HG02798 (cell line): ENCODE results near the gene CDKL1.
"Not testable (repeated sequence)": the region's sequence is repeated elsewhere in the genome, so short reads cannot be mapped to it uniquely, and the experiment has no call there.

Experiments
- ATAC-seq: cut with Tn5 transposase; IDR thresholded peaks from one replicate; pipeline ENCODE4 v1.9.1; 2021; ENCODE audit warnings: mild to moderate bottlenecking; ENCODE audit not compliant: unreplicated experiment, poor library complexity

The CDKL1 gene

GRCh38 chr14:50389668-50390441, 6.8 kb downstream of the CDKL1 start:
- ATAC-seq = no peak

DNA sequence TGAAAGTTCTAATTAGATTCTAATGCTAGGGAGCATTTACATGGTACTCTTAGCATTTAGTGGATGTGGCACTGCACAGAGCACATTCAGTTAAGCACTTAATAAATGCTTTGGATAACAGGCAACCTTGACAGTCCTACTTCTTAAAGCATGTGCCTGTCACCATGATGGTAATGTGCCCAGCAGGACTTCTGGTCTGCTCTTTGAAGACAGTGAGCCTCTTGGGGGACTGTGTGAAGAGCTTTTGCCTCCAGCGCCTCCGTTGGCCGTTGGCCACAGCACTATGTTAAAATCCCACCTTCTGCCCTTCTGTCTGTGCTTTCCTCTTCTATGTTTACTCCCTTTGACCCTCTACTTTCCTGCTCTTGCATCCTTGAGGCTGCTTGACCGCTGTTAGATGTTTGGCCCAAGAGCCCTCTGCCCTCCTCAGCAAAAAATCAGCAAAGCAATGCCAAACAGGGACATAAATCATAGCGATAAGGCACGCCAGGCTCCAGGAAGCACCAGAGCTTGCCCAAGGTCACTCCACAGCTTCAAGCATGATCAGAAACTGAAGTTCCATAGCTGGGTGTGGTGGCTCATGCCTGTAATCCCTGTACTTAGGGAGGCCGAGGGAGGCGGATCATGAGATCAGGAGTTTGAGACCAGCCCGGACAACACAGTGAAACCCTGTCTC, 8.3 kb downstream of the CDKL1 start:
- ATAC-seq = no peak

DNA sequence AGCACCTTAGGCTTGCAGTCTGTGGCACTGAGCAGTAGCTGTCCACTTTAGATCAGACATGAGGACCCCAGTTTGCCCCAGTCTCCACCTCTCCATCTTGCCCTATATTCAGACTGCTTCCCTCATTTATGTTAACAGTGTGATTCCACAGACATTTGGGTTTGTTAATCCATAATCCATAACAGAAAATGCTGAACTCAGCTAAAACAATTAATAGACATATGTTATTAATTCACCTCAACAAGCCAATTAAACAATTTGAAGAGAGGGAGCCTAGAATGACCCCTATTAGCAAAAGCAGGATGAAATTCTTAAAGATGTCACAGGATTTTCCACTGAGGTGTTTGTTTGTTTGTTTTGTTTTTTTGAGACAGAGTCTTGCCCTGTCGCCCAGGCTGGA, 9.1 kb downstream of the CDKL1 start:
- no peak for ATAC-seq

DNA sequence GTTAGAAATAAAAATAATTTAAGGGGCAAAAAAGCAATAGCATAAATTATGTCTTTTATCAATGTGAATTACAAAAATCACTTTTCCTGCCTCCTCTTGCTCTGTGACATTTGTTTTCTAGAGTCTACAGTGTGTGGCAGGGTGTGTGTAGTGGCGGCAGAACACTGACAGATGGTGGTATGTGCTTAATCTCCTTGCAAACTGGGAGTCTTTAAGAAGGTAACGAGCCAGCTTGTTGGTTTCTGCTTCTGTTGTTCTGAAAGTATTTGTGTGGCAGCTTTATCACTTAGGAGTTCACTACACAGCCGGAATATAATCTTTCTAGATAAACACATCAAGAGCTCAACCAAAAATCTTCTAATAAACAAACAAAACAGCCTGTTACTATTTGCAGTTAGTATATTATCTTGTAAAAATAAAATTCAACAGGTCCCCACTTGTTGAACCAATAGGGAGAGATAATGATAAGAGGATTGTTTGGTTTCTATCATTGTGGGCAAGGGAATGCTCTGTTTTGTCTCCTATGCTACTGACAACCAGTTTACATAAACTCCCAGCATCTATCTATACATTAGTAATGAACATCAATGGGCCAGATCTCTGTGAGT, 13.0 kb downstream of the CDKL1 start:
- no peak for ATAC-seq

- no peak for ATAC-seq
These were observed 14.8 kb downstream of the CDKL1 start for GRCh38 chr14:50381823-50382287.

GRCh38 chr14:50381008-50381407, 15.7 kb downstream of the CDKL1 start:
- ATAC-seq = no peak

- no peak for ATAC-seq
These were observed 16.2 kb downstream of the CDKL1 start for GRCh38 chr14:50380455-50380854.

DNA sequence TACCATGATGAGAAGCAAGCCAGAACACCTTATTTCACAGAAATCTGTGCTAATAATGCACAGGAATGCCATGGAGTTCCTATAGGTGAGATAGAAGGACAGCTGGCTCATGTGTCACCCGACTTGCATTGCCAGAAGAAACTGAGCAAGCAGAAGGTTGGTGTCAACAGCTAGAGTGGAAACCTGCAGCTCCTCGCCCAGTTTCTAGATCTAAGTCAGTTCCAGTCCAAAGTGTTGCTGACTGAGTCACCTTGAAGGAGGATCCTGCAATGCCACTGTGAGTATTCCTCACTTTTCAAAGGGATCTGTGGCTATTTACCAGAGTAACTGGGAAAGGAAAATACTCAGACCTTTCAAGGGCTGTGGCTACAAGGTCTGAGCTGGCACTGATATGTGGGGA, 17.1 kb downstream of the CDKL1 start:
- no peak for ATAC-seq

DNA sequence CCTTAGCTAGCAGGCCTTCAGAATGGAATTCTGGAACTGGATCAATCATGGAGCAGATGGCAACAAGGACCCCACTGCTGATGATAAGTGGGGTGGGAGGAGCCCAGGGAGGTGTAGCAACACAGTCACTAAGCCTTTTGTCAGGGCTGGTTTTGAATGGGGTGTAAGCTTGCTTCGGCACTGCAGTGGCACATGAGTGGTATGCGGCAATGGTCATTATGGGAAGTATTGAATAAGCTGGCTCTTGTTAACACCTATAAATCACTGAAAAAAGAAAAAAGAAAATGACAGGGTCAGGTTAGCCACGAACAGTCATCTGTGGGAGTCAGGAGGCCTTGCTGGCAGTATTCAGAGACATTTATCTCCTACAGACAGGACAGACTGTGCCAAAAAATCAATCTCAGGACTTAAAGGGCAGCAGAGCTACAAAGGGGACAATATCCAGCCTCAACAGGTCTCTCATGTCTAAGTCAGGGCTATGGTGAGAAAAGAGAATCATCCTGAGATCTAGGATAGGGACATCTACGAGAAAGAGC, 19.1 kb downstream of the CDKL1 start:
- ATAC-seq = no peak

GRCh38 chr14:50375760-50376159, 20.9 kb downstream of the CDKL1 start:
- ATAC-seq = no peak

GRCh38 chr14:50373959-50374358, 22.7 kb downstream of the CDKL1 start:
- no peak for ATAC-seq

DNA sequence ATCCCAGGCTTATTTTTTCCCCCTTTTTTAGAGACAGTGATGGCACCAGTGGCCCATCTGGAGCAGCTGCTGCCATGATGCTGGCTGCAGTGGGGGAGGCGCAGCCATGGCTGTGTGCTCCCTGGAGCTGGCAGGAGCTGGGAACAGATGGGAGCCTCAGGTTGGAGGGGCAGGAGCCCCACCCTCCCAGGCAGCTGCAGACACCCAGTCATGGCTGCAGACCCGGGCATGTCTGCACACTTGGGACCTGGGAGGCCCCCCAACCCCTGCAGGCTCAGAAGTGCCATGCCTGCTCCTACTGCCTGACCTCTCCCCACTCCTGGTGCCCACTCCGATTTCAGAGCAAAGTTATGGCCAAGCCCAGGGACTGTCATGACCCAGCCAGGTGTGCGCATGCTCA, 25.1 kb downstream of the CDKL1 start:
- no peak for ATAC-seq

GRCh38 chr14:50366589-50366988, 30.1 kb downstream of the CDKL1 start:
- ATAC-seq = no peak

DNA sequence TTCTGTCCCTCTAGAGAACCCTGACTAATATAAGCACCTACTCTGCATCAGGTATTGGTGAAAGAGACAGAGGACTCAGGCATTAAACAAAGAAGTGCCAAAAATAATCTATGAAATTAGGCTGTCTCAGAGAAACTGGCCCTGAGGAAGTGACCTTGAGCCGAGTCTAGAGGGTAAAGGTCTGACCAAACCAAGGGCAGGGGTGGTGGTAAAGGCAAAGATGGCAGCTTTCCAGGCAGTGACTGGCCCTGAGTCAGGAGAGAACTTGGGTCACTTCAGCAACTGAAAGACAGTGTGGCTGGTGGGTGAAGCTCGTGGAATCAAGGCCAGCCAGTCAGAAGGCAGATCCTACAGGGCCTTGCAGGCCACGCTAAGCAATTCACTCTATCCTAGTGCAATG, 30.6 kb downstream of the CDKL1 start:
- no peak for ATAC-seq

GRCh38 chr14:50365572-50365971, 31.1 kb downstream of the CDKL1 start:
- not testable (repeated sequence) for ATAC-seq

GRCh38 chr14:50364792-50365191, 31.9 kb downstream of the CDKL1 start:
- ATAC-seq = no peak

DNA sequence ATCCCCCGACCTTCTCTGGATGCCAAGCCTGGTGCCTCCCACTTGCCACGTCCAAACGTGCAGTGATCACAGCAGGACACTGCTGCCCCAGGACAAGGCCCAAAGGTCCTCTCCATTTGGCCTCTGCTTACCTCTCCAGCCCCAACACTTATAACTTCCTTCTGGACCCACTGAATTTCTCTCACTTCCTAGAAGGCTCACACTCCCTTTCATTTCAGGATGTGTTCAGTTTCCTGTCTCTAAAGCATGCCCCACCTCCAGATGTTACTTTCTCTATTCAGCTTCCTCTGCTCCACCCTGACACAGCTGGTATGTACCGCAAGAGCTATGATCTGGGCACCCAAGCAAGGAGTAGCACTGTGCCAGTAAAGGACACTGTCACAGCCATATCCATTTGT, 33.0 kb downstream of the CDKL1 start:
- ATAC-seq = peak; percentile 98

DNA sequence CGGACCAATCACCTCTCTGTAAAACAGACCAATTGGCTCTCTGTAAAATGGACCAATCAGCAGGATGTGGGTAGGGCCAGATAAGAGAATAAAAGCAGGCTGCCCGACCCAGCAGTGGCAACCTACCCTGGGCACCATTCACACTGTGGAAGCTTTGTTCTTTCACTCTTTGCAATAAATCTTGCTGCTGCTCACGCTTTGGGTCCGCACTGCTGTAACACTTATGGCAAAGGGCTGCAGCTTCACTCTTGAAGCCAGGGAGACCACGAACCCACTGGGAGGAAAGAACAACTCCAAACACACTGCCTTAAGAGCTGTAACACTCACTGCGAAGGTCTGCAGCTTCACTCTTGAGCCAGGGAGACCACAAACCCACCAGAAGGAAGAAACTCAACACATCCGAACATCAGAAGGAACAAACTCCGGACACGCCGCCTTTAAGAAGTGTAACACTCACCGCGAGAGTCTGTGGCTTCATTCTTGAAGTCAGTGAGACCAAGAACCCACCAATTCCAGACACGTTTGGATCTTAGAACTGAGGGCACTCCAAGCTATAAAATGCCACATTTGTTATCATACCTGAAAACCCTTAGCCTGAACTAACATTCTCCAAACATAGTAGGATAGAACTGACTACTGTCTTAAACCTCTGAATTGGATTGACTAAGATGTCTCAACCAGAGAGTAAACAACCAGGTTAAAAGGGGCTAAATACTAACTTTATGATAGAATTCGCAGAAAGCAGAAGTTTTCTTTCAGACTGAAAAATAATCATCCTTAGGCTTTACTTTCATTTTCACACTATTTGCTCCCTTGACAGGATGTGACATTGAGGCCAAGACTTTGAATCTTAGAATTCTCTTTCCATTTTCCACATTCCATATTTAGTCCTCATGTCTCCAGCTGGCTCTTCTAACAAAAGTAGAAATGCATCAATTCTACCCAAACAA, 33.6 kb downstream of the CDKL1 start:
- ATAC-seq = peak; percentile 15

DNA sequence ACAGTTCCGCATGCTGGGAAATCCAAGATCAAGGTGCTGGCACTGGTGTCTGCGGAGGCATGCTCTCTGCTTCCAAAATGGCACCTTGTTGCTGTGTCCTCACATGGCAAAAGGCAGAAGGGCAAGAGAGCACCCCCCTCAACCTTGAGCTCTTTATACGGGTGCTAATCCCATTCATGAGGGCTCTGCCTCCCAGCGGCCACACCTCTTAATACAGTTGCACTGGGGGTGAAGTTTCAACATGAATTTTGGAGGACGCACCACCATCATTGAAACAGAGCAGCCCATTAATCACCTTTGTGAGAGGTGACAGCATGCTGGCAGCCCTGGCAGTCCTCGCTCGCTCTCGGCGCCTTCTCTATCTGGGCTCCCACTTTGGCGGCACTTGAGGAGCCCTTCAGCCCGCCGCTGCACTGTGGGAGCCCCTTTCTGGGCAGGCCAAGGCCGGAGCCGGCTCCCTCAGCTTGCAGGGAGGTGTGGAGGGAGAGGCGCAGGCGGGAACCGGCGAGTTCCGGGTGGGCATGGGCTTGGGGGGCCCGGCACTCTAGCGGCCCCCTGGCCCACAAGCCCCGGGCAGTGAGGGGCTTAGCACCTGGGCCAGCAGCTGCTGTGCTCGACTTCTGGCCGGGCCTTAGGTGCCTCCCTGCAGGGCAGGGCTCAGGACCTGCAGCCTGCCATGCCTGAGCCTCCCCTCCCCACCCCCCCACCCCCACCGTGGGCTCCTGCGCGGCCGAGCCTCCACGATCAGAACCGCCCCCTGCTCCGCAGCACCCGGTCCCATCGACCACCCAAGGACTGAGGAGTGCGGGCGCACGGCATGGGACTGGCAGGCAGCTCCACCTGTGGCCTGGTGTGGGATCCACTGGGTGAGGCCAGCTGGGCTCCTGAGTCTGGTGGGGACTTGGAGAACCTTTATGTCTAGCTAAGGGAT, 34.9 kb downstream of the CDKL1 start:
- ATAC-seq = not testable (repeated sequence)
